SK-N-SH (cell line): Measurements from ENCODE around the gene MAN2B2.

Experiments
- CTCF ChIP-seq: fragments of 200-600 bp; sonication (generic); IDR thresholded peaks from 2 replicates; pipeline ENCODE4 v1.6.1; 2017; ENCODE audit warnings: antibody characterized with exemption, mild to moderate bottlenecking, moderate library complexity
- EZH2phosphoT487 ChIP-seq: fragments of 200-600 bp; sonication (generic); IDR thresholded peaks from 2 replicates; pipeline ENCODE4 v1.6.1; 2017; ENCODE audit warnings: low read depth, mixed run types, mild to moderate bottlenecking, antibody characterized with exemption, moderate library complexity, borderline replicate concordance
- MEF2A ChIP-seq: IDR thresholded peaks from 2 replicates; pipeline ENCODE4 v1.4.0; 2012; ENCODE audit warnings: low read depth, borderline replicate concordance
- PBX3 ChIP-seq: IDR thresholded peaks from 2 replicates; pipeline ENCODE4; 2012
- POLR2AphosphoS5 ChIP-seq: IDR thresholded peaks from 2 replicates; pipeline ENCODE4 v1.6.1; 2012; ENCODE audit warnings: low read depth, low read length
- RAD21 ChIP-seq: IDR thresholded peaks from 2 replicates; pipeline ENCODE4 v1.6.1; 2012; ENCODE audit warnings: mild to moderate bottlenecking, low read length
- REST ChIP-seq: IDR thresholded peaks from 2 replicates; pipeline ENCODE4 v1.6.1; 2012; ENCODE audit warnings: mild to moderate bottlenecking, low read depth, low read length, moderate library complexity
- TEAD4 ChIP-seq: IDR thresholded peaks from 2 replicates; pipeline ENCODE4 v1.4.0; 2012; ENCODE audit warnings: mild to moderate bottlenecking, borderline replicate concordance; ENCODE audit not compliant: insufficient read depth
- USF1 ChIP-seq: IDR thresholded peaks from 2 replicates; pipeline ENCODE4 v1.4.0; 2012; ENCODE audit warnings: low read depth, borderline replicate concordance

GRCh38 chr4:6663596-6664393, 88.8 kb downstream of the MAN2B2 start:
- TF ChIP-seq PBX3 = no peak
- TF ChIP-seq CTCF = no peak
- TF ChIP-seq POLR2AphosphoS5 = no peak
- no peak for TF ChIP-seq RAD21
- TF ChIP-seq TEAD4 = no peak
- TF ChIP-seq MEF2A = no peak
- TF ChIP-seq EZH2phosphoT487 = no peak
- no peak for TF ChIP-seq REST
- TF ChIP-seq USF1 = no peak
